HFFc6 (cell line): ENCODE data around the gene SLC4A7. TPM values are rescaled to one million over a fixed set of nuclear protein-coding genes. Genes with fewer than 3 reads are reported as not detected.
A peak's percentile ranks its signal among the peaks of the same experiment; 100 is the strongest.

Experiments used
- DNase-seq: peaks from one replicate; pipeline ENCODE4 v3.0.0-alpha.2; 2018
- H3K27ac Mint-ChIP-seq: 2 replicates; pipeline ENCODE4 v1.8.0; 2020; ENCODE audit warnings: mild to moderate bottlenecking, mixed read lengths
- H3K27me3 Mint-ChIP-seq: 2 replicates; pipeline ENCODE4 v1.8.0; 2021; ENCODE audit warnings: mild to moderate bottlenecking, moderate library complexity, mixed read lengths; ENCODE audit not compliant: insufficient read depth
- H3K36me3 Mint-ChIP-seq: 2 replicates; pipeline ENCODE4 v1.8.0; 2021; ENCODE audit warnings: low read depth, mixed read lengths
- H3K4me1 Mint-ChIP-seq: 2 replicates; pipeline ENCODE4 v1.8.0; 2020; ENCODE audit warnings: low read depth, mixed read lengths
- H3K4me3 Mint-ChIP-seq: 2 replicates; pipeline ENCODE4 v1.8.0; 2020; ENCODE audit warnings: mild to moderate bottlenecking, moderate library complexity, mixed read lengths
- H3K9me3 Mint-ChIP-seq: 2 replicates; pipeline ENCODE4 v1.8.0; 2020; ENCODE audit warnings: mild to moderate bottlenecking, mixed read lengths
- total RNA-seq, 6 experiments: library from RNA; stranded (reverse); fragmentation: NEBNext Ultra II Directional; extraction: Animal tissue kit (Norgen Biotek cat#: 25700); gene quantifications; 2 replicates in 1 of 6; 3 replicates in 5 of 6; pipeline ENCODE4 v1.2.3, GENCODE V29; 2021
- TF ChIP-seq, protein P1 (sequence below): fragments of 200-600 bp; sonication (generic); IDR thresholded peaks from 2 replicates; pipeline ENCODE4 v1.5.0; 2021; ENCODE audit warnings: antibody characterized with exemption, mild to moderate bottlenecking

SLC4A7 gene
- total RNA-seq, 6 experiments from 2014 or later = 42.6 to 58.8 (median 51.7) TPM

DNA sequence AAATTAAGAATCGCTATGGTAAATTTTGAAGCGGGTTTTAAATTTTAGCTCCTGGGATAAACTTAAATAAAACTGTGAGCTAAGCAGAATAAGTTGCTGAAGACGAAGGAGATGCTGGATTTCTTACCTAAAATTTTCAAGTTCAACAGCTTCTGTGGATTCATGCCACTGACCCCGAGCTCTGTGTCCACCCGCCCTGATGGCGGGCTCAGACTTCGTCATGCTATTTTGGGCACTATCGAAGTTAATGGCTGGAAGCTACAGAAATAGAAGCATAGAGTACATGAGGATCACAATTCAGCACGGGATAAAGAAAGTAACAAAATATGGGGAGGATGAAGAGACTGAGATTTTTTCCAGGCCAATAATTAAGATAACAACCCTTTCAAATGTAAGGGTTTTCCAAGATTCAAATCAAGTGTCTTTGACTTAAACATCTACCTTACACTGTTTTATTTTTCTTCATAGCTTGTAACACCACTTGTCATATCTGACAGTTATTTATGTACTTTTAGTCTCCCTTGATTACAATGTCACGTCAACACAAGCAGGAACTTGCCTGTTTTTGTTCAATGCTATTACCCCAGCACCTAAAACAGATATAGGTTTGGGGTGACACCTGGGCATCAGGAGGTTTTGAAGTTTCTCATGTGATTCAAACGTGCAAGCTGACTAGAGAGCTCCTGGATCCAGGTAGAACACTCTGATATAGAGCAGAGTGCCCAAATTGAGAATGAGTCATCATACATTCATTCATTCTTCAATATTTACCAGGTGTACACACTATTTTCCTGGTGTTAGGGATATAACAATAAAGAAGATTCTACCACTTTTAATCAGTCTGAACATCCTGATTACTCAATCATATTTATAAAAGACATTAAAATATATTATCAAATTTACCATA lies 138.0 kb downstream of the SLC4A7 start:
- H3K4me1 Mint-ChIP-seq = peaks cover 20% of the 10 kb centered on the region
- TF ChIP-seq, protein P1, sequence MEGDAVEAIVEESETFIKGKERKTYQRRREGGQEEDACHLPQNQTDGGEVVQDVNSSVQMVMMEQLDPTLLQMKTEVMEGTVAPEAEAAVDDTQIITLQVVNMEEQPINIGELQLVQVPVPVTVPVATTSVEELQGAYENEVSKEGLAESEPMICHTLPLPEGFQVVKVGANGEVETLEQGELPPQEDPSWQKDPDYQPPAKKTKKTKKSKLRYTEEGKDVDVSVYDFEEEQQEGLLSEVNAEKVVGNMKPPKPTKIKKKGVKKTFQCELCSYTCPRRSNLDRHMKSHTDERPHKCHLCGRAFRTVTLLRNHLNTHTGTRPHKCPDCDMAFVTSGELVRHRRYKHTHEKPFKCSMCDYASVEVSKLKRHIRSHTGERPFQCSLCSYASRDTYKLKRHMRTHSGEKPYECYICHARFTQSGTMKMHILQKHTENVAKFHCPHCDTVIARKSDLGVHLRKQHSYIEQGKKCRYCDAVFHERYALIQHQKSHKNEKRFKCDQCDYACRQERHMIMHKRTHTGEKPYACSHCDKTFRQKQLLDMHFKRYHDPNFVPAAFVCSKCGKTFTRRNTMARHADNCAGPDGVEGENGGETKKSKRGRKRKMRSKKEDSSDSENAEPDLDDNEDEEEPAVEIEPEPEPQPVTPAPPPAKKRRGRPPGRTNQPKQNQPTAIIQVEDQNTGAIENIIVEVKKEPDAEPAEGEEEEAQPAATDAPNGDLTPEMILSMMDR = no peak
- peaks cover 11% of the 10 kb centered on the region for H3K36me3 Mint-ChIP-seq
- H3K27me3 Mint-ChIP-seq = no peaks in the 10 kb centered on the region; the same call in 1 of the 2 replicates
- H3K4me3 Mint-ChIP-seq = no peak overlapping the region
- no peak overlapping the region for H3K27ac Mint-ChIP-seq
- no peak for DNase-seq
- H3K9me3 Mint-ChIP-seq = no peaks in the 10 kb centered on the region

DNA sequence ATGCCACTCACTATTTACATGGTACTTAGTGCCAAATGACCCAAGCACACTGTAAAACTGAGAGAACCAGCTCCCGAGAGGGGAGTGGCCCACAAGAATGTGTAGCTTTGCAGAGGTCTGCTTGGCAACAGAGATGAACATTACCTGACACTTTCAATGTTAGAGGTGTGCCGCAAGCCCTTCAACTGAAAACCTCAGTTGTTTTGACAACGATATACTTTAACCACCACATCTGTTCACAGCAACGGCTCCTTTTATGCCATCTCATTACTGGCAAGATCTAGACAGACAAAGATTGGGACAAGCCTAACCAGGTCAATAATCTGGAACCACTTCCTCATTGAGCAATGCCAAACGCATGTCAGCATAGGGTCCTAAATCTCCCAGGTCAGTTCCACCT lies 138.7 kb downstream of the SLC4A7 start:
- Mint-ChIP-seq H3K36me3 (peaks cover 18% of the 10 kb centered on the region), H3K27ac (no peak overlapping the region), H3K9me3 (no peaks in the 10 kb centered on the region), H3K27me3 (no peaks in the 10 kb centered on the region; the same call in 1 of the 2 replicates), H3K4me3 (no peak overlapping the region), H3K4me1 (peaks cover 20% of the 10 kb centered on the region)
- DNase-seq = no peak
- TF ChIP-seq, protein P1 = no peak

DNA sequence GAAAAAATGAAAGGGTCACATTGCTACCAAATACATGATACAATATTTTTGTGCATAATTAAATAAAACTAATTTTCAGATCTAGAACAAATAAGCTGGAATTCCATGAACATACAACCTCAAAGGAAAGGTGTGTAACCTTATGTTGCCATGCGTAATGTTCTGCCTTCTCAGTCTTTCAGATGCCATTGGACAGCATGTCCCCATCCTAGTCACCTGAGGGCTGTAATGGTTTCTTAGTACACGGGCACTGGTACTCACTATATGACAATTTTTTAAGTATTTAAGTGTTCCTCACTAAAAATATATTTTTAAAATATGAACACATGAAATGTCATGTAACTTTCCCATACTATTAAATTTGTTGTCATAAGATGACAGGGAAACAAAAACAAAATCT lies 139.1 kb downstream of the SLC4A7 start:
- no peak for DNase-seq
- Mint-ChIP-seq H3K9me3 (no peaks in the 10 kb centered on the region), H3K27me3 (no peaks in the 10 kb centered on the region; the same call in 1 of the 2 replicates), H3K36me3 (peaks cover 22% of the 10 kb centered on the region), H3K27ac (no peak overlapping the region), H3K4me1 (peaks cover 16% of the 10 kb centered on the region), H3K4me3 (no peak overlapping the region)
- TF ChIP-seq, protein P1 = no peak

DNA sequence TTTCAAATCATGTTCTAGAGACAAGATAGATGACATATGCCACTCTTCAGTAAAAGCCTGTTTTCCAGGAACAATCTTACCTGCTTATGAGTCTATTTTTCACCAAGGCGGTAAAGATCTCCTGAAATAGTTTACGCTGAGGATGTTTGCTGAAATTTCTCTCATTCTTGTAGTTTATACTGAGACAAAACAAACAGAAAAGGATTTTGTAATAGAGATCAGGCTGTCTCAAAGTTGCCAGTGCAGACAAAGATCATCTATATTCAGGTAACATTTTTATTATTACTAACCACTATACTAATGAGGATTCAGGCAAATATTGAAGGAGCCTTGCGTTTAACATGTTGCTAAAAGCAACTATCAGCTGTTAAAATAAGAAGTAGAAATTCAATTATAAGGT lies 140.0 kb downstream of the SLC4A7 start:
- H3K27me3 Mint-ChIP-seq = no peaks in the 10 kb centered on the region; the same call in 1 of the 2 replicates
- peaks cover 24% of the 10 kb centered on the region for H3K36me3 Mint-ChIP-seq
- no peak overlapping the region for H3K27ac Mint-ChIP-seq
- DNase-seq = no peak
- no peaks in the 10 kb centered on the region for H3K9me3 Mint-ChIP-seq
- peaks cover 16% of the 10 kb centered on the region for H3K4me1 Mint-ChIP-seq
- TF ChIP-seq, protein P1 = no peak
- H3K4me3 Mint-ChIP-seq = no peak overlapping the region

DNA sequence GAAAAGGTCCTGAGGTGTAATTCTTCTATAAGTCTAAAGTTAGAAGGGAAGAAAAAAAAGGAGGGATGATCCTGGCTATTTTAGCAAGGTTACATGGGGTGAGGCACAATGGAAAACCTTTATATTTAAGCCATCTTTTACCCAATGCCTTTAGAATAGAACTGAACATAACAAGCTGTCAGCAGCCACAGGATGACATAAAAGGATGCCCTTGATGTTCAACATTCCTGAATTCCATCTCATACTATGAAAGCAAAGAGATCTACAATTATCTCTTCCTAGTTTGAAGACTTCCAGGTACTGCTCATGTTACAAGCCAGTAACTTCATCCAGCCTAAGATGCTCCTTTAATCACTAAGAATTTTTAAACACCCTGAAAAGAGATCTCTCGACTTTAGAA lies 141.9 kb downstream of the SLC4A7 start:
- Mint-ChIP-seq H3K27me3 (no peaks in the 10 kb centered on the region; the same call in 1 of the 2 replicates), H3K36me3 (peaks cover 39% of the 10 kb centered on the region), H3K27ac (peak overlapping the region; percentile 25; the same call in 1 of the 2 replicates), H3K4me3 (no peak overlapping the region), H3K9me3 (no peaks in the 10 kb centered on the region), H3K4me1 (peaks cover 16% of the 10 kb centered on the region)
- TF ChIP-seq, protein P1 = no peak
- no peak for DNase-seq
